Prostate gland (tissue), 2 donors: ENCODE results near the gene PLPP7. TPM values are rescaled to one million over a fixed set of nuclear protein-coding genes. Genes with fewer than 3 reads are reported as not detected.
A peak's percentile ranks its signal among the peaks of the same experiment; 100 is the strongest.

Experiments
- DNase-seq: peaks from one replicate; pipeline ENCODE4 v3.0.0-alpha.2; 2019; ENCODE audit warnings: low spot score
- H3K27ac ChIP-seq, 2 donors: fragments of 200-600 bp; sonication (generic); 2 replicates each; pipeline ENCODE4 v1.5.1; 2017 to 2019
- H3K27me3 ChIP-seq: fragments of 200-600 bp; sonication (generic); replicated peaks from 2 replicates; pipeline ENCODE4 v1.5.1; 2019; ENCODE audit not compliant: insufficient read depth
- H3K36me3 ChIP-seq, 2 donors: fragments of 200-600 bp; sonication (generic); 1 replicate in 1 of 2; 2 replicates in 1 of 2; pipeline versions ENCODE4 v1.5.1 to v1.8.1; 2017 to 2019
- H3K4me1 ChIP-seq: fragments of 200-600 bp; sonication (generic); replicated peaks from 2 replicates; pipeline ENCODE4 v1.5.1; 2019
- H3K4me3 ChIP-seq, 2 donors: fragments of 200-600 bp; sonication (generic); 2 replicates each; pipeline ENCODE4 v1.5.1; 2017 to 2019
- H3K9me3 ChIP-seq: fragments of 200-600 bp; sonication (generic); 2 replicates; pipeline ENCODE4 v1.5.1; 2017
- CTCF ChIP-seq, 4 experiments: fragments of 200-600 bp in 2 of 4; fragments of 450-650 bp in 2 of 4; sonication (generic) in 2 of 4; IDR thresholded peaks; 1 replicate in 3 of 4; 2 replicates in 1 of 4; pipeline ENCODE4 v1.5.1; 2016 to 2019; ENCODE audit warnings: antibody characterized with exemption in 4 of 4, mild to moderate bottlenecking in 2 of 4, moderate library complexity in 2 of 4
- POLR2A ChIP-seq: fragments of 450-650 bp; IDR thresholded peaks from one replicate; pipeline ENCODE4 v1.6.1; 2016; ENCODE audit warnings: antibody characterized with exemption, mild to moderate bottlenecking
- POLR2AphosphoS5 ChIP-seq: sonication (generic); formaldehyde crosslinking; IDR thresholded peaks from one replicate; pipeline ENCODE4 v1.6.1; 2017; ENCODE audit warnings: antibody characterized with exemption
- WGBS: methylation state at CpG from one replicate; pipeline ENCODE4 v1.1.5; 2018; 5-methylcytosine and 5-hydroxymethylcytosine counted together
- intact Hi-C: fragments of 100-400 bp; cut with DNase I; formaldehyde crosslinking; loops from one replicate; pipeline ENCODE4 v1.14.2; 2022
- total RNA-seq, 2 donors: library from RNA; depleted of rRNA; stranded (reverse); fragments of >200 nt; gene quantifications; one replicate each; pipeline ENCODE4 v1.1.0, GENCODE V29; 2016

PLPP7 gene
- total RNA-seq, 2 donors from 2014 or later, result 2.0 to 32.5 TPM

GRCh38 chr9:131273146-131273855 is 16.2 kb upstream of the PLPP7 start:
- DNase-seq, result no peak
- 85% methylated on average over 22 of the region's 22 CpGs for WGBS
- H3K4me1 ChIP-seq, result no peaks in the 10 kb centered on the region

GRCh38 chr9:131273856-131274673 is 15.5 kb upstream of the PLPP7 start:
- Histone ChIP-seq H3K4me3 (no peak overlapping the region), H3K4me1 (no peaks in the 10 kb centered on the region), H3K27ac (no peak overlapping the region), H3K9me3 (no peaks in the 10 kb centered on the region), H3K36me3 (no peaks in the 10 kb centered on the region), H3K27me3 (no peaks in the 10 kb centered on the region)
- WGBS, result 77% methylated on average over 13 of the region's 13 CpGs
- intact Hi-C loops, result no loop called here
- no peak for DNase-seq
- TF ChIP-seq CTCF (IDR thresholded peaks at IDR 0.05) (no peak), POLR2A (no peak), POLR2AphosphoS5 (no peak)

More at GRCh38 chr9:131273146-131273855, 16.2 kb upstream of the PLPP7 start:
- no peak overlapping the region for H3K27ac ChIP-seq
- no peaks in the 10 kb centered on the region for H3K27me3 ChIP-seq
- no peak for TF ChIP-seq POLR2A
- no peak for TF ChIP-seq POLR2AphosphoS5
- no peak for TF ChIP-seq CTCF (IDR thresholded peaks at IDR 0.05)
- H3K9me3 ChIP-seq, result no peaks in the 10 kb centered on the region
- H3K36me3 ChIP-seq, result no peaks in the 10 kb centered on the region
- no peak overlapping the region for H3K4me3 ChIP-seq
- intact Hi-C loops, result no loop called here

GRCh38 chr9:131274674-131275331 is 14.7 kb upstream of the PLPP7 start:
- Histone ChIP-seq H3K9me3 (no peaks in the 10 kb centered on the region), H3K4me1 (no peaks in the 10 kb centered on the region), H3K27me3 (no peaks in the 10 kb centered on the region), H3K27ac (no peak overlapping the region), H3K36me3 (no peaks in the 10 kb centered on the region), H3K4me3 (peak overlapping the region in 1 of 2 donors; percentile 47)
- WGBS, result 85% methylated on average over 18 of the region's 18 CpGs
- TF ChIP-seq CTCF (IDR thresholded peaks at IDR 0.05) (no peak), POLR2AphosphoS5 (no peak), POLR2A (no peak)
- intact Hi-C loops, result loop anchor here (5.0 kb wide), 1 partner anchor 52 kb away; no protein-coding TSS in a partner anchor
- DNase-seq, result no peak

- TF ChIP-seq POLR2AphosphoS5 (no peak), CTCF (IDR thresholded peaks at IDR 0.05) (no peak), POLR2A (no peak)
- intact Hi-C loops, result loop anchor here (5.0 kb wide), 1 partner anchor 52 kb away; no protein-coding TSS in a partner anchor
- Histone ChIP-seq H3K27ac (no peak overlapping the region), H3K4me3 (peak overlapping the region; percentile 47 to 63), H3K4me1 (no peaks in the 10 kb centered on the region), H3K9me3 (no peaks in the 10 kb centered on the region), H3K36me3 (no peaks in the 10 kb centered on the region), H3K27me3 (no peaks in the 10 kb centered on the region)
- 86% methylated on average over 29 of the region's 29 CpGs for WGBS
- DNase-seq, result no peak
These were observed 14.0 kb upstream of the PLPP7 start for GRCh38 chr9:131275332-131276093.
